Skeletal muscle cell (primary cell): ENCODE data around the gene FAM228B.

Experiments
- DNase-seq: peaks from one replicate; pipeline ENCODE4 v3.0.0-alpha.2; 2010; ENCODE audit warnings: low read depth
- H3K4me3 ChIP-seq: 2 replicates; pipeline ENCODE4 v1.5.1; 2011; ENCODE audit warnings: low read depth, mild to moderate bottlenecking, control low read depth, low read length, moderate library complexity

FAM228B gene

GRCh38 chr2:24147364-24147763, 24.1 kb downstream of the FAM228B start:
- no peak overlapping the region for H3K4me3 ChIP-seq
- DNase-seq: no peak

- H3K4me3 ChIP-seq: no peak overlapping the region
- DNase-seq: no peak
These were observed 29.3 kb downstream of the FAM228B start for GRCh38 chr2:24152413-24153197.

- no peak overlapping the region for H3K4me3 ChIP-seq
These were observed 30.2 kb downstream of the FAM228B start for GRCh38 chr2:24153478-24153877.

GRCh38 chr2:24158131-24158530, 34.9 kb downstream of the FAM228B start:
- H3K4me3 ChIP-seq: no peak overlapping the region
- DNase-seq: no peak

More at GRCh38 chr2:24153478-24153877, 30.2 kb downstream of the FAM228B start:
- no peak for DNase-seq

- no peak for DNase-seq
These were observed 36.4 kb downstream of the FAM228B start for GRCh38 chr2:24159708-24160107.

GRCh38 chr2:24160761-24161160, 37.5 kb downstream of the FAM228B start:
- no peak for DNase-seq
- H3K4me3 ChIP-seq: no peak overlapping the region

More at GRCh38 chr2:24159708-24160107, 36.4 kb downstream of the FAM228B start:
- H3K4me3 ChIP-seq: no peak overlapping the region

GRCh38 chr2:24162494-24162893, 39.2 kb downstream of the FAM228B start:
- DNase-seq: no peak

GRCh38 chr2:24163186-24163585, 39.9 kb downstream of the FAM228B start:
- no peak overlapping the region for H3K4me3 ChIP-seq
- DNase-seq: no peak

More at GRCh38 chr2:24162494-24162893, 39.2 kb downstream of the FAM228B start:
- H3K4me3 ChIP-seq: no peak overlapping the region

GRCh38 chr2:24163601-24164000, 40.3 kb downstream of the FAM228B start:
- DNase-seq: no peak
- no peak overlapping the region for H3K4me3 ChIP-seq

- DNase-seq: no peak
- H3K4me3 ChIP-seq: no peak overlapping the region
These were observed 41.2 kb downstream of the FAM228B start for GRCh38 chr2:24164416-24164973.

- no peak for DNase-seq
These were observed 45.8 kb downstream of the FAM228B start for GRCh38 chr2:24169023-24169422.

GRCh38 chr2:24174851-24175277, 51.6 kb downstream of the FAM228B start, which contains the start of gene FAM228A:
FAM228A (plus strand) TSS chr2:24175053; CDS start chr2:24175481, 428 bp downstream.
- no peak for DNase-seq
- no peak within 1 kb of the TSS for H3K4me3 ChIP-seq

More at GRCh38 chr2:24169023-24169422, 45.8 kb downstream of the FAM228B start:
- no peak overlapping the region for H3K4me3 ChIP-seq

GRCh38 chr2:24175631-24176187, 52.4 kb downstream of the FAM228B start:
- DNase-seq: no peak
- no peak overlapping the region for H3K4me3 ChIP-seq

GRCh38 chr2:24176326-24176725, 53.1 kb downstream of the FAM228B start:
- no peak for DNase-seq
- H3K4me3 ChIP-seq: no peak overlapping the region

GRCh38 chr2:24179683-24180082, 56.4 kb downstream of the FAM228B start:
- no peak overlapping the region for H3K4me3 ChIP-seq

GRCh38 chr2:24181849-24182248, 58.6 kb downstream of the FAM228B start:
- no peak for DNase-seq

More at GRCh38 chr2:24179683-24180082, 56.4 kb downstream of the FAM228B start:
- DNase-seq: no peak

GRCh38 chr2:24182507-24182906, 59.2 kb downstream of the FAM228B start:
- no peak overlapping the region for H3K4me3 ChIP-seq
- no peak for DNase-seq

More at GRCh38 chr2:24181849-24182248, 58.6 kb downstream of the FAM228B start:
- no peak overlapping the region for H3K4me3 ChIP-seq

- no peak for DNase-seq
- H3K4me3 ChIP-seq: no peak overlapping the region
These were observed 60.2 kb downstream of the FAM228B start for GRCh38 chr2:24183366-24184069.

GRCh38 chr2:24189551-24189950, 66.3 kb downstream of the FAM228B start:
- no peak for DNase-seq
- no peak overlapping the region for H3K4me3 ChIP-seq

- DNase-seq: no peak
- no peak overlapping the region for H3K4me3 ChIP-seq
These were observed 67.2 kb downstream of the FAM228B start for GRCh38 chr2:24190503-24190902.
